Gastrocnemius medialis (tissue), 4 donors: ENCODE results near the gene MAN1C1.

ENCODE experiments used
- CTCF ChIP-seq, 5 experiments: fragments of 450-650 bp in 3 of 5; fragments of 200-600 bp in 2 of 5; sonication (generic) in 2 of 5; IDR thresholded peaks in 4 of 5; conservative IDR thresholded peaks in 1 of 5; 1 replicate in 4 of 5; 2 replicates in 1 of 5; pipeline ENCODE4 v1.5.1; 2016 to 2019; ENCODE audit warnings: antibody characterized with exemption in 5 of 5, mild to moderate bottlenecking in 3 of 5, moderate library complexity in 3 of 5
- POLR2A ChIP-seq, 2 donors: fragments of 450-650 bp; IDR thresholded peaks; one replicate each; pipeline ENCODE4 v1.6.1; 2017; ENCODE audit warnings: antibody characterized with exemption in 2 of 2, mild to moderate bottlenecking in 2 of 2, moderate library complexity in 2 of 2

DNA sequence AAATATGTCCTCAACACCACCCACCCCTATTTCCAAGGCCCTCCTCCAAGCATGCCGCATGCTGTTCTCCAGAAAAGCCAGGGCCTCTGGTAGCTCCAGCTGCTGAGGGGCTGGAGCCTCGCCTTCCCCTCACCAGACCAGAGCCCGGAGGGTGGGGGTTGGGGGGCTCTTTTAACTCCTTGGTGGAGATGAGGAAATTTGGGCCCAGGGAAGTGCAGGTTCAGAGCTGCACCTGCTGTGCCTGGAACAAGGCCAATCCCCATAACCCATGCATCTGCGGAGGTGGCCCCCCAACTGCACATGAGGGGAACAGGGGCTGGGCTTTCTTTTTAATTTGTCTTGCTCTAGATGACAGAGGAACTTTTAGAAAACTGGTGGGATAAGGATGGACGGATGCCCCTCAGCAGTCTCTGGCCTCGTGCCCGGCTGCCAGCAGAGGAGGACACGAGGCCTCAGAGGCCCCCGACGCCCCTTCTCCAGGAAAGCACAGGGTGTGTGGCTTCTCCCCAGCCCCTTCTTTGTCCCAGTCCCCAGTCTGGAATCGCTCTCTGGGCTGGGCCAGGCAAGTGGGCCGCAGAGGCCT is 182.9 kb downstream of the MAN1C1 start:
- TF ChIP-seq CTCF (IDR thresholded peaks at IDR 0.05 in 4 of 5, conservative IDR thresholded peaks at IDR 0.05 in 1 of 5) (no peak), POLR2A (IDR thresholded peaks at IDR 0.05) (no peak)
